Tibial artery (tissue), 4 donors: Measurements from ENCODE around the gene DDX6.
"Not testable (repeated sequence)": the region's sequence is repeated elsewhere in the genome, so short reads cannot be mapped to it uniquely, and the experiment has no call there.

Experiments
- DNase-seq, 2 donors: peaks; one replicate each; pipeline ENCODE4 v3.0.0-alpha.2; 2019
- H3K27ac ChIP-seq, 2 donors: fragments of 200-600 bp; sonication (generic) in 1 of 2; 1 replicate in 1 of 2; 2 replicates in 1 of 2; pipeline ENCODE4 v1.5.1; 2018 to 2019; ENCODE audit warnings: mild to moderate bottlenecking in 1 of 2
- H3K27me3 ChIP-seq, 2 donors: fragments of 200-600 bp; sonication (generic) in 1 of 2; one replicate each; pipeline versions ENCODE4 v1.5.1 to v1.6.0; 2016 to 2019
- H3K36me3 ChIP-seq, 3 donors: fragments of 200-600 bp; sonication (generic) in 2 of 3; one replicate each; pipeline ENCODE4 v1.5.1; 2016 to 2019; ENCODE audit warnings: mild to moderate bottlenecking in 2 of 3
- H3K4me1 ChIP-seq, 4 donors: fragments of 200-600 bp; sonication (generic) in 2 of 4; 1 replicate in 3 of 4; 2 replicates in 1 of 4; pipeline ENCODE4 v1.5.1; 2016 to 2019
- H3K4me3 ChIP-seq, 2 donors: fragments of 200-600 bp; sonication (generic) in 1 of 2; 1 replicate in 1 of 2; 2 replicates in 1 of 2; pipeline ENCODE4 v1.5.1; 2018 to 2019; ENCODE audit warnings: mild to moderate bottlenecking in 2 of 2
- H3K9me3 ChIP-seq, 3 donors: fragments of 200-600 bp; sonication (generic) in 1 of 3; one replicate each; pipeline ENCODE4 v1.5.1; 2016 to 2019
- CTCF ChIP-seq, 2 experiments: fragments of 200-600 bp in 1 of 2; fragments of 450-650 bp in 1 of 2; IDR thresholded peaks; one replicate each; pipeline ENCODE4 v1.5.1; 2017 to 2019; ENCODE audit warnings: antibody characterized with exemption in 2 of 2, mild to moderate bottlenecking in 1 of 2, moderate library complexity in 1 of 2
- intact Hi-C: fragments of 100-400 bp; cut with DNase I; formaldehyde crosslinking; loops from one replicate; pipeline ENCODE4 v1.15.0; 2023; ENCODE audit warnings: low total_unique reads

The DDX6 gene

GRCh38 chr11:118771547-118772288 lies 19.2 kb downstream of the DDX6 start:
- H3K36me3 ChIP-seq, result peaks cover 24 to 26% (median 25%) of the 10 kb centered on the region in 3 donors
- no peak overlapping the region for H3K4me3 ChIP-seq
- DNase-seq, result no peak
- no peaks in the 10 kb centered on the region for H3K27me3 ChIP-seq
- intact Hi-C loops, result no loop called here
- peak overlapping the region; percentile 4 to 56 for H3K27ac ChIP-seq
- H3K4me1 ChIP-seq, result peaks cover 0 to 100% (median 42%) of the 10 kb centered on the region in 4 donors
- TF ChIP-seq CTCF (IDR thresholded peaks at IDR 0.05), result no peak
- no peaks in the 10 kb centered on the region for H3K9me3 ChIP-seq

GRCh38 chr11:118768690-118769089 lies 22.3 kb downstream of the DDX6 start:
- Histone ChIP-seq H3K27ac (peak overlapping the region; percentile 5 to 34), H3K4me3 (no peak overlapping the region), H3K27me3 (no peaks in the 10 kb centered on the region), H3K9me3 (no peaks in the 10 kb centered on the region), H3K36me3 (peaks cover 32 to 35% (median 35%) of the 10 kb centered on the region in 3 donors), H3K4me1 (peaks cover 0 to 80% (median 44%) of the 10 kb centered on the region in 4 donors)
- DNase-seq, result peak in 1 of 2 donors; percentile 23
- intact Hi-C loops, result no loop called here
- TF ChIP-seq CTCF (IDR thresholded peaks at IDR 0.05), result no peak

- Histone ChIP-seq H3K4me1 (peaks cover 0 to 53% (median 30%) of the 10 kb centered on the region in 4 donors), H3K4me3 (no peak overlapping the region), H3K9me3 (no peaks in the 10 kb centered on the region), H3K27ac (no peak overlapping the region), H3K36me3 (peaks cover 53 to 59% (median 59%) of the 10 kb centered on the region in 3 donors), H3K27me3 (no peaks in the 10 kb centered on the region)
- no peak for DNase-seq
- intact Hi-C loops, result no loop called here
- no peak for TF ChIP-seq CTCF (IDR thresholded peaks at IDR 0.05)
Measured at GRCh38 chr11:118766035-118766434, 24.9 kb downstream of the DDX6 start.

- H3K27me3 ChIP-seq, intact Hi-C loops, H3K4me3 ChIP-seq, H3K9me3 ChIP-seq, H3K27ac ChIP-seq, DNase-seq: not testable (repeated sequence)
- Histone ChIP-seq H3K4me1 (peaks cover 0 to 45% (median 23%) of the 10 kb centered on the region in 4 donors), H3K36me3 (peaks cover 61 to 68% (median 68%) of the 10 kb centered on the region in 3 donors)
Measured at GRCh38 chr11:118765095-118765691, 25.8 kb downstream of the DDX6 start.

GRCh38 chr11:118763041-118763440 lies 27.9 kb downstream of the DDX6 start:
- H3K4me3 ChIP-seq, result no peak overlapping the region
- H3K27me3 ChIP-seq, result no peaks in the 10 kb centered on the region
- intact Hi-C loops, result no loop called here
- H3K27ac ChIP-seq, result no peak overlapping the region
- peaks cover 83 to 89% (median 89%) of the 10 kb centered on the region in 3 donors for H3K36me3 ChIP-seq
- H3K9me3 ChIP-seq, result no peaks in the 10 kb centered on the region
- H3K4me1 ChIP-seq, result peaks cover 0 to 23% (median 12%) of the 10 kb centered on the region in 4 donors
- no peak for TF ChIP-seq CTCF (IDR thresholded peaks at IDR 0.05)
- DNase-seq, result no peak

GRCh38 chr11:118761981-118762380 lies 29.0 kb downstream of the DDX6 start:
- intact Hi-C loops, result not testable (repeated sequence)
- H3K36me3 ChIP-seq, result peaks cover 92 to 98% (median 97%) of the 10 kb centered on the region in 3 donors

More at GRCh38 chr11:118761981-118762380, 29.0 kb downstream of the DDX6 start:
- not testable (repeated sequence) for DNase-seq, H3K27me3 ChIP-seq, H3K27ac ChIP-seq, H3K9me3 ChIP-seq, H3K4me3 ChIP-seq
- H3K4me1 ChIP-seq, result peaks cover 0 to 13% (median 6%) of the 10 kb centered on the region in 4 donors
